ENCODE data around the gene ENOX1.

ENOX1 gene

GRCh38 chr13:43307921-43308433 lies 478.8 kb downstream of the ENOX1 start:
- no peak for DNase-seq (ENCODE audit: low spot score)

GRCh38 chr13:43307221-43307920 lies 479.4 kb downstream of the ENOX1 start:
- no peak for DNase-seq (ENCODE audit: low spot score)

- no peak for DNase-seq (ENCODE audit: low spot score)
Measured at GRCh38 chr13:43306372-43306771, 480.4 kb downstream of the ENOX1 start.

GRCh38 chr13:43305416-43305815 lies 481.4 kb downstream of the ENOX1 start:
- DNase-seq (ENCODE audit: low spot score), result no peak

GRCh38 chr13:43304945-43305344 lies 481.8 kb downstream of the ENOX1 start:
- DNase-seq (ENCODE audit: low spot score), result no peak

GRCh38 chr13:43304449-43304848 lies 482.3 kb downstream of the ENOX1 start:
- no peak for DNase-seq (ENCODE audit: low spot score)

GRCh38 chr13:43303033-43303729 lies 483.6 kb downstream of the ENOX1 start:
- DNase-seq (ENCODE audit: low spot score), result no peak

- DNase-seq (ENCODE audit: low spot score), result no peak
Measured at GRCh38 chr13:43301346-43301969, 485.3 kb downstream of the ENOX1 start.

- DNase-seq (ENCODE audit: low spot score), result no peak
Measured at GRCh38 chr13:43300865-43301264, 485.9 kb downstream of the ENOX1 start.

- DNase-seq (ENCODE audit: low spot score), result no peak
Measured at GRCh38 chr13:43299374-43299773, 487.4 kb downstream of the ENOX1 start.

- DNase-seq (ENCODE audit: low spot score), result no peak
Measured at GRCh38 chr13:43298816-43299215, 488.0 kb downstream of the ENOX1 start.

- no peak for DNase-seq (ENCODE audit: low spot score)
Measured at GRCh38 chr13:43297967-43298678, 488.6 kb downstream of the ENOX1 start.

GRCh38 chr13:43295825-43296564 lies 490.8 kb downstream of the ENOX1 start:
- DNase-seq (ENCODE audit: low spot score), result no peak

GRCh38 chr13:43295321-43295720 lies 491.5 kb downstream of the ENOX1 start:
- DNase-seq (ENCODE audit: low spot score), result no peak

- no peak for DNase-seq (ENCODE audit: low spot score)
Measured at GRCh38 chr13:43294412-43294811, 492.4 kb downstream of the ENOX1 start.

- no peak for DNase-seq (ENCODE audit: low spot score)
Measured at GRCh38 chr13:43293986-43294385, 492.8 kb downstream of the ENOX1 start.

GRCh38 chr13:43293561-43293960 lies 493.2 kb downstream of the ENOX1 start:
- DNase-seq (ENCODE audit: low spot score), result no peak

- no peak for DNase-seq (ENCODE audit: low spot score)
Measured at GRCh38 chr13:43293008-43293407, 493.8 kb downstream of the ENOX1 start.

GRCh38 chr13:43291287-43292060 lies 495.3 kb downstream of the ENOX1 start:
- DNase-seq (ENCODE audit: low spot score), result no peak

GRCh38 chr13:43289470-43290255 lies 497.1 kb downstream of the ENOX1 start:
- no peak for DNase-seq (ENCODE audit: low spot score)
